GM12878 (cell line): ENCODE results near the gene ARTN. TPM values are rescaled to one million over a fixed set of nuclear protein-coding genes. Genes with fewer than 3 reads are reported as not detected.

Source experiments
- ATAC-seq: fragments of 200-7000 bp; cut with Tn5 transposase; 3 replicates; pipeline ENCODE4 v1.9.1; 2020; ENCODE audit warnings: mild to moderate bottlenecking, moderate library complexity
- BruUV-seq: library from RNA; stranded (reverse); fragments of 400-500 nt; replicated peaks from 2 replicates; lab custom pipeline; 2021; lab: Mats Ljungman, UMichigan
- CTCF ChIA-PET: fragments of 300-600 bp; sonication (Branson Sonifier 250); formaldehyde crosslinking; extraction: SDS; loops from one replicate; lab custom pipeline; 2021; ENCODE audit warnings: inconsistent platforms; lab: Yijun Ruan, JAX
- POLR2A ChIA-PET: fragments of 350-600 bp; formaldehyde crosslinking; extraction: SDS; loops from one replicate; lab custom pipeline; 2021; ENCODE audit warnings: inconsistent platforms; lab: Charles Lee
- RAD21 ChIA-PET: fragments of 300-600 bp; sonication (Branson Sonifier 250); formaldehyde crosslinking; loops from one replicate; lab custom pipeline; 2023; ENCODE audit warnings: antibody characterized with exemption; ENCODE audit not compliant: unreplicated experiment; lab: Charles Lee
- SMC1A ChIA-PET: fragments of 300-600 bp; sonication (Branson Sonifier 250); formaldehyde crosslinking; loops from one replicate; lab custom pipeline; 2023; ENCODE audit not compliant: unreplicated experiment, uncharacterized antibody; lab: Charles Lee
- DNase-seq: peaks from one replicate; pipeline ENCODE4 v3.0.0-alpha.2; 2011; ENCODE audit warnings: low read depth, low spot score
- FAIRE-seq: peaks from 3 replicates; lab custom pipeline; 2011; peaks lifted over from hg19 to GRCh38; lab: Jason Lieb, UNC
- H2AFZ ChIP-seq: 2 replicates; pipeline ENCODE4 v1.6.0; 2011; ENCODE audit warnings: low read depth, low read length, control low read depth; ENCODE audit not compliant: control insufficient read depth
- H3K27ac ChIP-seq: 2 replicates; pipeline ENCODE4 v1.5.1; 2011; ENCODE audit warnings: control low read depth; ENCODE audit not compliant: control insufficient read depth, insufficient read depth
- H3K27me3 ChIP-seq, 2 experiments: replicated peaks in 1 of 2; 2 replicates each; pipeline versions ENCODE4 v1.6.0 to v1.6.1; 2011; ENCODE audit warnings: low read length in 1 of 2; ENCODE audit not compliant: control insufficient read depth in 2 of 2, insufficient read depth in 2 of 2
- H3K36me3 ChIP-seq, 2 experiments: 2 replicates each; pipeline ENCODE4 v1.5.1; 2011; ENCODE audit warnings: low read length in 1 of 2; ENCODE audit not compliant: control insufficient read depth in 2 of 2, insufficient read depth in 2 of 2
- H3K4me1 ChIP-seq: 2 replicates; pipeline ENCODE4 v1.6.1; 2011; ENCODE audit warnings: mild to moderate bottlenecking, low read length, moderate library complexity, mixed read lengths; ENCODE audit not compliant: control insufficient read depth, insufficient read depth
- H3K4me2 ChIP-seq: 2 replicates; pipeline ENCODE4 v1.6.0; 2011; ENCODE audit warnings: control low read depth; ENCODE audit not compliant: control insufficient read depth, insufficient read depth
- H3K4me3 ChIP-seq: fragments of 200-600 bp; sonication (generic); 2 replicates; pipeline ENCODE4 v1.5.1; 2016
- H3K79me2 ChIP-seq: 2 replicates; pipeline ENCODE4 v1.6.0; 2011; ENCODE audit warnings: low read length; ENCODE audit not compliant: control insufficient read depth, insufficient read depth
- H3K9ac ChIP-seq: 2 replicates; pipeline ENCODE4 v1.8.0; 2011; ENCODE audit warnings: low read length, control low read depth, mixed read lengths; ENCODE audit not compliant: control insufficient read depth, insufficient read depth
- H3K9me3 ChIP-seq: replicated peaks from 3 replicates; pipeline ENCODE4 v1.5.1; 2011; ENCODE audit warnings: mild to moderate bottlenecking, low read length; ENCODE audit not compliant: control insufficient read depth, insufficient read depth
- H4K20me1 ChIP-seq: 2 replicates; pipeline ENCODE4 v1.6.0; 2011; ENCODE audit not compliant: control insufficient read depth, insufficient read depth
- CREM ChIP-seq: IDR thresholded peaks from 2 replicates; pipeline ENCODE4 v1.6.1; 2014; ENCODE audit warnings: antibody characterized with exemption, low read depth
- EP300 ChIP-seq, 2 experiments: fragments of 150-350 bp in 1 of 2; IDR thresholded peaks; 2 replicates each; pipeline ENCODE4 v1.6.1; 2011 to 2012; ENCODE audit warnings: low read depth in 2 of 2, low read length in 2 of 2, borderline replicate concordance in 1 of 2, improper control_type of control experiment in 1 of 2, inconsistent platforms in 1 of 2; ENCODE audit not compliant: control insufficient read depth in 1 of 2
- ESRRA ChIP-seq: IDR thresholded peaks from 2 replicates; pipeline ENCODE4 v1.6.1; 2012; ENCODE audit warnings: mild to moderate bottlenecking, low read length, improper control_type of control experiment
- MEF2A ChIP-seq: IDR thresholded peaks from 2 replicates; pipeline ENCODE4 v1.6.1; 2011; ENCODE audit warnings: low read depth, mild to moderate bottlenecking, low read length, moderate library complexity; ENCODE audit not compliant: insufficient read depth
- NFXL1 ChIP-seq: fragments of 450-650 bp; IDR thresholded peaks from 2 replicates; pipeline ENCODE4 v1.6.1; 2017; ENCODE audit warnings: antibody characterized with exemption, mild to moderate bottlenecking, borderline replicate concordance
- NFYB ChIP-seq: IDR thresholded peaks from 2 replicates; pipeline ENCODE4 v1.6.1; 2011; ENCODE audit warnings: low read depth, mild to moderate bottlenecking, low read length, improper control_type of control experiment, moderate library complexity; ENCODE audit not compliant: insufficient read depth
- NKRF ChIP-seq: fragments of 450-650 bp; conservative IDR thresholded peaks from 2 replicates; pipeline ENCODE4 v1.6.1; 2017; ENCODE audit warnings: mild to moderate bottlenecking, moderate library complexity
- RELA ChIP-seq: fragments of 450-650 bp; IDR thresholded peaks from 2 replicates; pipeline ENCODE4 v1.8.0; 2014; ENCODE audit warnings: borderline replicate concordance; ENCODE audit not compliant: partially characterized antibody
- SMC3 ChIP-seq: IDR thresholded peaks from 2 replicates; pipeline ENCODE4 v1.6.1; 2011; ENCODE audit warnings: low read length, improper control_type of control experiment, borderline replicate concordance
- ZBTB11 ChIP-seq: fragments of 450-650 bp; formaldehyde crosslinking; IDR thresholded peaks from 2 replicates; pipeline ENCODE4 v1.5.0; 2022; ENCODE audit warnings: mild to moderate bottlenecking, missing genetic modification characterization
- ZNF384 ChIP-seq: IDR thresholded peaks from 2 replicates; pipeline ENCODE4 v1.6.1; 2012; ENCODE audit warnings: low read depth, mild to moderate bottlenecking, low read length, improper control_type of control experiment, borderline replicate concordance
- WGBS: methylation state at CpG from one replicate; pipeline ENCODE4 v1.1.6; 2016; ENCODE audit warnings: low lambda C conversion rate; ENCODE audit not compliant: insufficient replicate concordance, insufficient coverage; ENCODE audit errors: missing lambda C conversion rate; 5-methylcytosine and 5-hydroxymethylcytosine counted together
- in situ Hi-C: fragments of 300-500 bp; cut with MboI; formaldehyde crosslinking; loops from 9 replicates; pipeline ENCODE4 v1.14.3; 2018; ENCODE audit warnings: mixed read lengths
- intact Hi-C: fragments of 100-400 bp; cut with micrococcal nuclease; formaldehyde crosslinking; loops from one replicate; pipeline ENCODE4 v1.14.2; 2022; ENCODE audit not compliant: unreplicated experiment
- polyA plus RNA-seq, 11 experiments: library from polyadenylated mRNA; depleted of rRNA in 4 of 11; unstranded in 6 of 11; stranded (reverse) in 5 of 11; fragments of >200 nt; fragmentation: Nextera tagmentation in 4 of 11; fragmentation: Illumina TruSeq in 1 of 11; extraction: Ambion mirVana in 4 of 11; extraction: Trizol in 1 of 11; gene quantifications; 1 replicate in 1 of 11; 2 replicates in 10 of 11; pipeline versions ENCODE4 v1.2.1 to v1.2.3, GENCODE V29; 2011 to 2016; ENCODE audit warnings: inconsistent platforms in 2 of 11, missing spikeins in 2 of 11, low read depth in 1 of 11
- total RNA-seq, 4 experiments: library from RNA; depleted of rRNA in 3 of 4; stranded (reverse); fragments of >200 nt in 3 of 4; fragmentation: Illumina TruSeq in 1 of 4; extraction: Trizol in 1 of 4; gene quantifications; 2 replicates each; pipeline versions ENCODE4 v1.2.1 to v1.2.3, GENCODE V29; 2013 to 2021
- TF ChIP-seq, protein P1 (sequence below): IDR thresholded peaks from 2 replicates; pipeline ENCODE4 v1.6.1; 2012; ENCODE audit warnings: improper control_type of control experiment, low read depth, low read length; ENCODE audit not compliant: insufficient replicate concordance

ARTN gene
- total and polyA plus RNA-seq, 10 of the 15 experiments (the other 5 are each of a cell fraction or from before 2014, with no cell fraction given), result 0.06 to 2.1 (median 0.34) TPM; not detected in 1

DNA sequence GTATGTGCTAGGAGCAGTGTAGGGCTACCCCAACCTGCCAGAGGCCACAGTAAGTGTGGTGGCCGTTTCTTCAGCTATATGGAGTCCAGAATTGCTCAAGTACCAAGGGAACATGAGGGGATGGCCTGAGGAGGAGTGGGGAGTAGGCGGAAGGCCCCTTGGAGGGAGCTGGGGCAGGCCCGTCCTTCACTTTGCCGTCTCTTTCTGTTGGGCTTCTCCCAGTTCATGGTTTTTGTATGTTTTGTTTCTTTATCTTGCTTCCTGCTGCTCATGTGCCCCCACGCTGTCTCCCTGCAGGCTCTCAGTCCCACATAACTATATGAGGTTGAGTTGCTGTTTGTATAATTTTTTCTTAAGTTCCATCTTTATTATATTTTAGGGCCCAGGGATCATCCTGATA lies 30.3 kb downstream of the ARTN start (continued):
- TF ChIP-seq NKRF (no peak), NFYB (no peak), ZBTB11 (CRISPR knock-in tag) (no peak), MEF2A (no peak), EP300 (IDR thresholded peaks at IDR 0.05; ENCODE audit: borderline replicate concordance in 1 of 2, control insufficient read depth in 1 of 2, low read depth in 2 of 2, low read length in 2 of 2) (no peak), RELA (no peak)

- ChIA-PET CTCF (no interaction called here), RAD21 (no interaction called here), POLR2A (no interaction called here), SMC1A (no interaction called here)
- no peaks in the 10 kb centered on the region for H3K9me3 ChIP-seq
- H3K9ac ChIP-seq, result no peak overlapping the region
- FAIRE-seq (no peak), ATAC-seq (no peak), DNase-seq (no peak)
- BruUV-seq, result no TSS peak
- 51% methylated on average over 3 of the region's 3 CpGs for WGBS
- H3K4me1 ChIP-seq, result no peaks in the 10 kb centered on the region
- no peak overlapping the region for H3K27ac ChIP-seq
- H4K20me1 ChIP-seq, result no peaks in the 10 kb centered on the region
- H3K36me3 ChIP-seq, result no peaks in the 10 kb centered on the region; a peak in 1 of 4 replicates
- H2AFZ ChIP-seq, result no peak overlapping the region
- no peaks in the 10 kb centered on the region for H3K27me3 ChIP-seq
- in situ Hi-C loops (no loop called here), intact Hi-C loops (no loop called here)
- no peak overlapping the region for H3K4me2 ChIP-seq
- H3K4me3 ChIP-seq, result no peak overlapping the region
- H3K79me2 ChIP-seq, result peaks cover 4% of the 10 kb centered on the region
- TF ChIP-seq NFXL1, result no peak
- no peak for TF ChIP-seq CREM
- no peak for TF ChIP-seq ZNF384
- no peak for TF ChIP-seq SMC3
- no peak for TF ChIP-seq ESRRA
- TF ChIP-seq, protein P1, sequence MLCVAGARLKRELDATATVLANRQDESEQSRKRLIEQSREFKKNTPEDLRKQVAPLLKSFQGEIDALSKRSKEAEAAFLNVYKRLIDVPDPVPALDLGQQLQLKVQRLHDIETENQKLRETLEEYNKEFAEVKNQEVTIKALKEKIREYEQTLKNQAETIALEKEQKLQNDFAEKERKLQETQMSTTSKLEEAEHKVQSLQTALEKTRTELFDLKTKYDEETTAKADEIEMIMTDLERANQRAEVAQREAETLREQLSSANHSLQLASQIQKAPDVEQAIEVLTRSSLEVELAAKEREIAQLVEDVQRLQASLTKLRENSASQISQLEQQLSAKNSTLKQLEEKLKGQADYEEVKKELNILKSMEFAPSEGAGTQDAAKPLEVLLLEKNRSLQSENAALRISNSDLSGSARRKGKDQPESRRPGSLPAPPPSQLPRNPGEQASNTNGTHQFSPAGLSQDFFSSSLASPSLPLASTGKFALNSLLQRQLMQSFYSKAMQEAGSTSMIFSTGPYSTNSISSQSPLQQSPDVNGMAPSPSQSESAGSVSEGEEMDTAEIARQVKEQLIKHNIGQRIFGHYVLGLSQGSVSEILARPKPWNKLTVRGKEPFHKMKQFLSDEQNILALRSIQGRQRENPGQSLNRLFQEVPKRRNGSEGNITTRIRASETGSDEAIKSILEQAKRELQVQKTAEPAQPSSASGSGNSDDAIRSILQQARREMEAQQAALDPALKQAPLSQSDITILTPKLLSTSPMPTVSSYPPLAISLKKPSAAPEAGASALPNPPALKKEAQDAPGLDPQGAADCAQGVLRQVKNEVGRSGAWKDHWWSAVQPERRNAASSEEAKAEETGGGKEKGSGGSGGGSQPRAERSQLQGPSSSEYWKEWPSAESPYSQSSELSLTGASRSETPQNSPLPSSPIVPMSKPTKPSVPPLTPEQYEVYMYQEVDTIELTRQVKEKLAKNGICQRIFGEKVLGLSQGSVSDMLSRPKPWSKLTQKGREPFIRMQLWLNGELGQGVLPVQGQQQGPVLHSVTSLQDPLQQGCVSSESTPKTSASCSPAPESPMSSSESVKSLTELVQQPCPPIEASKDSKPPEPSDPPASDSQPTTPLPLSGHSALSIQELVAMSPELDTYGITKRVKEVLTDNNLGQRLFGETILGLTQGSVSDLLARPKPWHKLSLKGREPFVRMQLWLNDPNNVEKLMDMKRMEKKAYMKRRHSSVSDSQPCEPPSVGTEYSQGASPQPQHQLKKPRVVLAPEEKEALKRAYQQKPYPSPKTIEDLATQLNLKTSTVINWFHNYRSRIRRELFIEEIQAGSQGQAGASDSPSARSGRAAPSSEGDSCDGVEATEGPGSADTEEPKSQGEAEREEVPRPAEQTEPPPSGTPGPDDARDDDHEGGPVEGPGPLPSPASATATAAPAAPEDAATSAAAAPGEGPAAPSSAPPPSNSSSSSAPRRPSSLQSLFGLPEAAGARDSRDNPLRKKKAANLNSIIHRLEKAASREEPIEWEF, result no peak
Observed at GRCh38 chr1:43965316-43965715, 31.7 kb downstream of the ARTN start.
